ENCODE measurements around the gene PPP6C.

DNA sequence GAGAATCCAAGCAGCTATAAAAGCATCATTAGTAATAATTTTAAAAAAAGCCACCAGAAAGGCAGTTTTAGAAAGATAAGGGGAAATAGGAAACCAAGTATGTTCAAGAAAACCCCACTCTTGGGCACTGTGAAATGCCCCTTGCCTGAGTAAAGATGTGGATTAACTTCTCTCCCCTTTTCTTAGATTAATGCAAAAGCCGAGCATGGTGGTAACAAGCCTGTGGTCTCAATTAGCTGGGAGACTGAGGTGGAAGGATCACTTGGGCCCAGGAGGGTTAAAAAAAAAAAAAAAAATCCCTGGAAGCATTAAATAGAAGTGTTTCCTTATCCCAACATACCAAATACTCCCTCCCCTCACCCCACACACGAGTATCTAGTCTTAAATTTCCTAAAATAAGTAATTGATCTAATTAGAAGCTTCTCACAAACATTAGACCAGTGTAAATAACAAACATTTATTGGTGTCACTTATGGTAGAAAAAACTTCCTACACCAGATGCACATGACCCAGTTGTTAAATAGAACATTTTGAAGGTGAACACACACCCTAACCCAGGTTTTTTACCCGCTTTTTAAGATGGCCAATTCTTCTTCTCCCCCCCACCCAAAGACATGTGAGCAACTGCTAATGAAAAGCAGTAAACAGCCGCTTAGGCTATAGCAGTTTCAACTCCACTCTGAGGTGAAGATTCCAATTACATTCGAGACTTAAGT is 46.4 kb upstream of the PPP6C start:
- TF ChIP-seq, protein P1, sequence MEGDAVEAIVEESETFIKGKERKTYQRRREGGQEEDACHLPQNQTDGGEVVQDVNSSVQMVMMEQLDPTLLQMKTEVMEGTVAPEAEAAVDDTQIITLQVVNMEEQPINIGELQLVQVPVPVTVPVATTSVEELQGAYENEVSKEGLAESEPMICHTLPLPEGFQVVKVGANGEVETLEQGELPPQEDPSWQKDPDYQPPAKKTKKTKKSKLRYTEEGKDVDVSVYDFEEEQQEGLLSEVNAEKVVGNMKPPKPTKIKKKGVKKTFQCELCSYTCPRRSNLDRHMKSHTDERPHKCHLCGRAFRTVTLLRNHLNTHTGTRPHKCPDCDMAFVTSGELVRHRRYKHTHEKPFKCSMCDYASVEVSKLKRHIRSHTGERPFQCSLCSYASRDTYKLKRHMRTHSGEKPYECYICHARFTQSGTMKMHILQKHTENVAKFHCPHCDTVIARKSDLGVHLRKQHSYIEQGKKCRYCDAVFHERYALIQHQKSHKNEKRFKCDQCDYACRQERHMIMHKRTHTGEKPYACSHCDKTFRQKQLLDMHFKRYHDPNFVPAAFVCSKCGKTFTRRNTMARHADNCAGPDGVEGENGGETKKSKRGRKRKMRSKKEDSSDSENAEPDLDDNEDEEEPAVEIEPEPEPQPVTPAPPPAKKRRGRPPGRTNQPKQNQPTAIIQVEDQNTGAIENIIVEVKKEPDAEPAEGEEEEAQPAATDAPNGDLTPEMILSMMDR (IDR thresholded peaks at IDR 0.05 in 8 of 11, conservative IDR thresholded peaks at IDR 0.05 in 3 of 11), result no peak
- no peak for TF ChIP-seq POLR2AphosphoS5 (IDR thresholded peaks at IDR 0.05)
